OCI-LY3 (cell line): ENCODE measurements around the gene RARS2.

Source experiments
- H2AFZ ChIP-seq: fragments of 200-600, 300-600 bp; shearing (Covaris generic); 2 replicates; pipeline ENCODE4 v1.6.0; 2014; ENCODE audit warnings: antibody characterized with exemption, low read depth, low read length
- H3K27ac ChIP-seq: fragments of 200-600, 300-600 bp; sonication (generic); 2 replicates; pipeline ENCODE4 v1.5.1; 2014; ENCODE audit warnings: mild to moderate bottlenecking, low read length, moderate library complexity, mixed read lengths
- H3K27me3 ChIP-seq: fragments of 200-600, 300-600 bp; sonication (generic); 2 replicates; pipeline ENCODE4 v1.6.1; 2014; ENCODE audit warnings: low read depth, low read length, mixed read lengths
- H3K36me3 ChIP-seq: fragments of 200-600, 300-600 bp; sonication (generic); replicated peaks from 2 replicates; pipeline ENCODE3; 2014; ENCODE audit warnings: low read depth, low read length, mixed read lengths
- H3K4me1 ChIP-seq: fragments of 300-600, 200-600 bp; sonication (generic); 2 replicates; pipeline ENCODE4 v1.6.1; 2014; ENCODE audit warnings: low read length, mixed read lengths
- H3K4me2 ChIP-seq: fragments of 200-600, 300-600 bp; sonication (generic); 2 replicates; pipeline ENCODE4 v1.6.1; 2014; ENCODE audit warnings: low read length, mixed read lengths
- H3K4me3 ChIP-seq: fragments of 300-600, 200-600 bp; sonication (generic); 2 replicates; pipeline ENCODE4 v1.5.1; 2014; ENCODE audit warnings: antibody characterized with exemption, mild to moderate bottlenecking, low read length, moderate library complexity
- H3K79me2 ChIP-seq: fragments of 300-600, 200-600 bp; shearing (Covaris generic); 2 replicates; pipeline ENCODE4 v1.6.1; 2014; ENCODE audit warnings: mild to moderate bottlenecking, low read length, mixed read lengths
- H3K9ac ChIP-seq: fragments of 300-600, 200-600 bp; shearing (Covaris generic); 2 replicates; pipeline ENCODE4 v1.6.0; 2014; ENCODE audit warnings: mild to moderate bottlenecking, low read length, moderate library complexity
- H3K9me3 ChIP-seq: fragments of 200-600, 300-600 bp; shearing (Covaris generic); 2 replicates; pipeline ENCODE4 v1.6.1; 2014; ENCODE audit warnings: low read length, mixed read lengths; ENCODE audit not compliant: insufficient read depth
- H4K20me1 ChIP-seq: fragments of 200-600, 300-600 bp; sonication (generic); 2 replicates; pipeline ENCODE4 v1.6.1; 2016; ENCODE audit warnings: low read length, mixed read lengths; ENCODE audit not compliant: insufficient read depth
- EZH2phosphoT487 ChIP-seq: fragments of 200-600 bp; shearing (Covaris generic); IDR thresholded peaks from 2 replicates; pipeline ENCODE4 v1.6.1; 2018; ENCODE audit warnings: antibody characterized with exemption, mixed run types, low read depth
- TF ChIP-seq, protein P1 (sequence below): fragments of 200-600, 300-600 bp; sonication (generic); IDR thresholded peaks from 2 replicates; pipeline ENCODE4 v1.5.1; 2014; ENCODE audit warnings: antibody characterized with exemption, low read length, low read depth

Gene RARS2

DNA sequence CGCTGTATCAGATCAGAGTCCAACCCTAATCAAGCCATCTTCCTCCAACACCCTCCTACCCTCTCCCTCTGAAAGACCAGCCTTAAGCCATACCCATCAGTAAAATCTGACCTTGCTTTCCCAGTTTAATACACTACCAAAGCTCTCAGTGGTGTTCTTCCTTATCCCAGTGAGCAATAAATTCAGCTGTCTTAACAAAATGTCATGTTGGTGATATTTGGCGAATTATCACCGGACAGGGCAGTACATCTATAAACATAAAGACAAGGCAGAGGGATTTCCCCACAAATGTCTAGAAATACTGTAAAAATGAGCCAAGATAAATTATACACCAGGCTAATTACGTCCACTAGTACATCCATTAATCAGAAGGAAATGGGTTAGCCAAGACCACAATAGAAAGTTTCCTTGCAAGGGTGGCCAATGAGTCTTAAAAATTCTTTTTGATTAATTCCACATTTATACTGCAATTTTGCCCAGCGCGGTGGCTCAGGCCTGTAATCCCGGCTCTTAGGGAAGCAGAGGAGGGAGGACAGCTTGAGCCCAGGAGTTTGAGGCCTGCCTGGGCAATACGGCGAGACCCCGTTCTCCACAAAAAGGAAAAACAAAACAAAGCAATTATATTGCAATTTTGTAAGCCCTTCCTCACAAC, 905 bp downstream of the RARS2 start:
- TF ChIP-seq, protein P1, sequence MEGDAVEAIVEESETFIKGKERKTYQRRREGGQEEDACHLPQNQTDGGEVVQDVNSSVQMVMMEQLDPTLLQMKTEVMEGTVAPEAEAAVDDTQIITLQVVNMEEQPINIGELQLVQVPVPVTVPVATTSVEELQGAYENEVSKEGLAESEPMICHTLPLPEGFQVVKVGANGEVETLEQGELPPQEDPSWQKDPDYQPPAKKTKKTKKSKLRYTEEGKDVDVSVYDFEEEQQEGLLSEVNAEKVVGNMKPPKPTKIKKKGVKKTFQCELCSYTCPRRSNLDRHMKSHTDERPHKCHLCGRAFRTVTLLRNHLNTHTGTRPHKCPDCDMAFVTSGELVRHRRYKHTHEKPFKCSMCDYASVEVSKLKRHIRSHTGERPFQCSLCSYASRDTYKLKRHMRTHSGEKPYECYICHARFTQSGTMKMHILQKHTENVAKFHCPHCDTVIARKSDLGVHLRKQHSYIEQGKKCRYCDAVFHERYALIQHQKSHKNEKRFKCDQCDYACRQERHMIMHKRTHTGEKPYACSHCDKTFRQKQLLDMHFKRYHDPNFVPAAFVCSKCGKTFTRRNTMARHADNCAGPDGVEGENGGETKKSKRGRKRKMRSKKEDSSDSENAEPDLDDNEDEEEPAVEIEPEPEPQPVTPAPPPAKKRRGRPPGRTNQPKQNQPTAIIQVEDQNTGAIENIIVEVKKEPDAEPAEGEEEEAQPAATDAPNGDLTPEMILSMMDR = no peak
- TF ChIP-seq EZH2phosphoT487 = no peak
- Histone ChIP-seq H3K27me3 (no peaks in the 10 kb centered on the region), H3K9me3 (no peaks in the 10 kb centered on the region), H3K36me3 (no peaks in the 10 kb centered on the region), H3K9ac (peak overlapping the region; percentile 95), H3K27ac (no peak overlapping the region), H3K4me2 (peak overlapping the region; percentile 81), H3K4me3 (peak overlapping the region; percentile 98), H3K79me2 (peaks cover 87% of the 10 kb centered on the region), H2AFZ (no peak overlapping the region), H3K4me1 (peaks cover 15% of the 10 kb centered on the region), H4K20me1 (0 out of 2 replicates have a peak, but pooled peaks cover 5% of the 10 kb centered on the region)

DNA sequence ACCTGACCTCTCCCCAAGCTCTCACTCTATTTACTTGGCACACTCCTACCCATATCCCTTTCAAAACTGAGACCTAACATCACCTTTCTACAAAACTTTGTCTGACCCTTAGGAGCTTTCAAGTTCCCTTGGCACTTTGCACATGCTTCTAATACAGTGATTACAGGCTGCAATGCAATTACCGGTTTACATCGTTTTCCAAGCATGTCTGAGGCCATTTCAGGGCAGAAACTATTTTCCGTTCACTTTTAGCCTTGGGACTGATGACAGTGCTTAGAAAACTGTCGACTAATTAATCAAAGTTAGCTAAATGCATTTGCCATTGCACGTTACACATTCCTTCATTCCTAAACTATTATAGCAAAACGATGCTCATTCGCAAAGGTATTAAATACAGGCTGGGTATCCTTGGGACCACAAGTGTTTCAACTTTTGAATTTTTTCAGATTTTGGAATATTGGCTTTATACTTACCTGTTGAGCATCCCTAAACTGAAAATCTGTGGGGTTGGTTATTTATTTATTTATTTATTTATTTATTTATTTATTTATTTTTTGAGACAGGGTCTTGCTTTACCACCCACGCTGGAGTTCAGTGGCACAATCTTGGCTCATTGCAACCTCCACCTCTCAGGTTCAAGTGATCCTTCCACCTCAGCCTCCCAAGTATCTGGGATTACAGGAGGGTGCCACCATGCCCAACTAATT, 3.3 kb downstream of the RARS2 start:
- no peak overlapping the region for H3K27ac ChIP-seq
- H3K36me3 ChIP-seq = no peaks in the 10 kb centered on the region
- no peaks in the 10 kb centered on the region for H3K27me3 ChIP-seq
- no peaks in the 10 kb centered on the region for H3K9me3 ChIP-seq
- no peak for TF ChIP-seq EZH2phosphoT487
- TF ChIP-seq, protein P1 = no peak
- H3K9ac ChIP-seq = no peak overlapping the region
- H3K4me2 ChIP-seq = no peak overlapping the region
- no peak overlapping the region for H2AFZ ChIP-seq
- 0 out of 2 replicates have a peak, but pooled peaks cover 5% of the 10 kb centered on the region for H4K20me1 ChIP-seq
- peaks cover 15% of the 10 kb centered on the region for H3K4me1 ChIP-seq
- peaks cover 76% of the 10 kb centered on the region for H3K79me2 ChIP-seq
- H3K4me3 ChIP-seq = no peak overlapping the region

DNA sequence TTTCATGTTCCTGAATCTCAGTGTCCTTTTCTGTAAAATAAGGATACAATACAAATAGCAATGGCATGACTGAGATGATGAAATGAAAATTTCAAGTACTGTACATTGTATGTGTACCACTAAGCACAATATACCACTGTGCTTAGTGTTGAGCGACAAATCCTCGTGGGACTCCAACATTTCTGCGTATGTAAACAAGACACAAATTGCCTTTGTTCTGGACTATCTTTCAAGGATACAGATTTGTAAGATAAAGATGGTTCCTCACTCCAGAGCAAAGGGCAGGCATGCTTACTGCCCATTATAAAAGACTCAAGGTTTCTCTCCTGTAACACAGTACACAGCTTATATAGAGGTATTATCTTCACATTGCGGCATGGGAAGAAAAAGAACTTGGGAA, 6.0 kb downstream of the RARS2 start:
- Histone ChIP-seq H3K4me1 (peaks cover 5% of the 10 kb centered on the region), H3K79me2 (peaks cover 55% of the 10 kb centered on the region), H2AFZ (no peak overlapping the region), H3K9ac (no peak overlapping the region), H4K20me1 (0 out of 2 replicates have a peak, but pooled peaks cover 5% of the 10 kb centered on the region), H3K9me3 (no peaks in the 10 kb centered on the region), H3K27ac (no peak overlapping the region), H3K4me2 (no peak overlapping the region), H3K4me3 (no peak overlapping the region), H3K27me3 (no peaks in the 10 kb centered on the region), H3K36me3 (no peaks in the 10 kb centered on the region)
- no peak for TF ChIP-seq EZH2phosphoT487
- TF ChIP-seq, protein P1 = no peak

DNA sequence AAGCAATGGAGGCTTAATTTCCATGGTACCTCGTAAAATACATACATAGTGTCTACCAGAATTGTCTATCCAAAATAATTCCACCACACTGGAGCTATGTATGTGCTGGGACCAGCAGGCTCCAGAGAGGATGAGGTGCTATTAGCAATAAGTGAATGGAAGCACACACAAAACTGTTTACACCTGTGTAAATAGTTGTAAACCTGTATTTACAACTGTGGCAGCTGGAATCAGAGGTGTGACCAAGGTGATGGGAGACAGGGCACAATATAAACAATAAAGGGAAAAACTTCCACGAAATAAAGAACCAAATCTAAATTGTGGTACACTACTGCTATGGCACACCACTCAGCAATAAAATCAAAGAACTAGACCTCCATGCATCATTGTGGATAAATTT, 14.4 kb downstream of the RARS2 start:
- Histone ChIP-seq H3K9me3 (no peaks in the 10 kb centered on the region), H3K9ac (no peak overlapping the region), H3K4me1 (peaks cover 6% of the 10 kb centered on the region; the same call in 1 of the 2 replicates), H3K79me2 (peaks cover 36% of the 10 kb centered on the region), H3K36me3 (no peaks in the 10 kb centered on the region), H3K4me3 (no peak overlapping the region), H3K4me2 (no peak overlapping the region), H2AFZ (no peak overlapping the region), H3K27ac (no peak overlapping the region), H4K20me1 (no peaks in the 10 kb centered on the region), H3K27me3 (no peaks in the 10 kb centered on the region)
- TF ChIP-seq, protein P1 = no peak
- TF ChIP-seq EZH2phosphoT487 = no peak
